Activated T-cell treated with anti-CD3 and anti-CD28 coated beads, Interleukin-2, amount 50 U/mL, for 72 hours (primary cell): Measurements from ENCODE around the gene CYP8B1. TPM values are rescaled to one million over a fixed set of nuclear protein-coding genes. Genes with fewer than 3 reads are reported as not detected.

Source experiments
- ATAC-seq, 2 donors: fragments of 150-1000 bp; cut with Tn5 transposase; replicated peaks in 1 of 2; 2 replicates each; pipeline ENCODE4 v1.10.0; 2021; ENCODE audit warnings: moderate library complexity in 2 of 2, mild to moderate bottlenecking in 1 of 2
- DNase-seq, 2 donors: peaks; one replicate each; pipeline ENCODE4 v3.0.0; 2021 to 2022; ENCODE audit warnings: mixed read lengths in 1 of 2
- H3K27ac Mint-ChIP-seq: one replicate; pipeline ENCODE4 v1.8.0; 2022; ENCODE audit warnings: mild to moderate bottlenecking, moderate library complexity, mixed read lengths
- H3K27me3 Mint-ChIP-seq: one replicate; pipeline ENCODE4 v1.8.0; 2022; ENCODE audit warnings: low read depth, mixed read lengths
- H3K36me3 Mint-ChIP-seq, 2 donors: one replicate each; pipeline ENCODE4 v1.8.0; 2022; ENCODE audit warnings: mixed read lengths in 2 of 2, mild to moderate bottlenecking in 1 of 2; ENCODE audit not compliant: insufficient read depth in 2 of 2
- H3K4me1 Mint-ChIP-seq: one replicate; pipeline ENCODE4 v1.8.0; 2022; ENCODE audit warnings: low read depth, mixed read lengths
- H3K4me3 Mint-ChIP-seq, 2 donors: one replicate each; pipeline ENCODE4 v1.8.0; 2022; ENCODE audit warnings: mild to moderate bottlenecking in 2 of 2, mixed read lengths in 2 of 2, moderate library complexity in 2 of 2
- H3K9me3 Mint-ChIP-seq, 2 donors: one replicate each; pipeline ENCODE4 v1.8.0; 2022; ENCODE audit warnings: mixed read lengths in 2 of 2
- total RNA-seq, 2 donors: library from RNA; stranded (reverse); gene quantifications; one replicate each; pipeline ENCODE4 v1.2.3, GENCODE V29; 2022

CYP8B1 gene
- total RNA-seq, 2 donors from 2014 or later, result not detected

- H3K36me3 Mint-ChIP-seq, result no peaks in the 10 kb centered on the region
- H3K4me1 Mint-ChIP-seq, result no peaks in the 10 kb centered on the region
- H3K4me3 Mint-ChIP-seq, result no peak overlapping the region
- H3K27ac Mint-ChIP-seq, result no peak overlapping the region
- H3K9me3 Mint-ChIP-seq, result no peaks in the 10 kb centered on the region
- DNase-seq, result no peak
- peaks cover 6% of the 10 kb centered on the region for H3K27me3 Mint-ChIP-seq
- ATAC-seq, result no peak
Observed at GRCh38 chr3:42841332-42841731, 34.3 kb downstream of the CYP8B1 start.

- H3K4me1 Mint-ChIP-seq, result no peaks in the 10 kb centered on the region
- ATAC-seq, result peak; percentile 83 to 88
Observed at GRCh38 chr3:42839616-42840015, 36.1 kb downstream of the CYP8B1 start.

GRCh38 chr3:42838571-42838970, 37.1 kb downstream of the CYP8B1 start:
- Mint-ChIP-seq H3K36me3 (no peaks in the 10 kb centered on the region), H3K27me3 (peaks cover 6% of the 10 kb centered on the region), H3K4me1 (no peaks in the 10 kb centered on the region), H3K4me3 (no peak overlapping the region), H3K27ac (no peak overlapping the region), H3K9me3 (no peaks in the 10 kb centered on the region)
- no peak for DNase-seq
- no peak for ATAC-seq

More at GRCh38 chr3:42839616-42840015, 36.1 kb downstream of the CYP8B1 start:
- no peaks in the 10 kb centered on the region for H3K9me3 Mint-ChIP-seq
- peak; percentile 27 to 29 for DNase-seq
- no peak overlapping the region for H3K27ac Mint-ChIP-seq
- H3K27me3 Mint-ChIP-seq, result peaks cover 6% of the 10 kb centered on the region
- no peaks in the 10 kb centered on the region for H3K36me3 Mint-ChIP-seq
- H3K4me3 Mint-ChIP-seq, result no peak overlapping the region

GRCh38 chr3:42836150-42837123, 39.2 kb downstream of the CYP8B1 start:
- no peak overlapping the region for H3K27ac Mint-ChIP-seq
- no peaks in the 10 kb centered on the region for H3K36me3 Mint-ChIP-seq
- no peak overlapping the region for H3K4me3 Mint-ChIP-seq
- ATAC-seq (no peak), DNase-seq (no peak)
- H3K27me3 Mint-ChIP-seq, result peaks cover 6% of the 10 kb centered on the region
- no peaks in the 10 kb centered on the region for H3K9me3 Mint-ChIP-seq
- H3K4me1 Mint-ChIP-seq, result peaks cover 4% of the 10 kb centered on the region

GRCh38 chr3:42831321-42831713, 44.4 kb downstream of the CYP8B1 start:
- ATAC-seq (peak; percentile 82 to 90), DNase-seq (peak; percentile 81 to 86)
- Mint-ChIP-seq H3K36me3 (no peaks in the 10 kb centered on the region), H3K4me1 (peaks cover 7% of the 10 kb centered on the region), H3K4me3 (no peak overlapping the region), H3K27me3 (peaks cover 12% of the 10 kb centered on the region), H3K27ac (no peak overlapping the region), H3K9me3 (no peaks in the 10 kb centered on the region)

GRCh38 chr3:42830437-42831320, 45.0 kb downstream of the CYP8B1 start:
- Mint-ChIP-seq H3K9me3 (no peaks in the 10 kb centered on the region), H3K4me3 (no peak overlapping the region), H3K4me1 (peaks cover 7% of the 10 kb centered on the region), H3K27ac (no peak overlapping the region), H3K27me3 (peaks cover 12% of the 10 kb centered on the region), H3K36me3 (no peaks in the 10 kb centered on the region)
- ATAC-seq, result no peak
- DNase-seq, result no peak

GRCh38 chr3:42829628-42830436, 45.8 kb downstream of the CYP8B1 start:
- no peak for ATAC-seq
- Mint-ChIP-seq H3K4me3 (no peak overlapping the region), H3K36me3 (no peaks in the 10 kb centered on the region)

GRCh38 chr3:42829083-42829627, 46.5 kb downstream of the CYP8B1 start:
- H3K27me3 Mint-ChIP-seq, result peaks cover 12% of the 10 kb centered on the region
- H3K4me3 Mint-ChIP-seq, result no peak overlapping the region
- peaks cover 7% of the 10 kb centered on the region for H3K4me1 Mint-ChIP-seq
- H3K36me3 Mint-ChIP-seq, result no peaks in the 10 kb centered on the region
- DNase-seq (no peak), ATAC-seq (no peak)
- H3K27ac Mint-ChIP-seq, result no peak overlapping the region
- H3K9me3 Mint-ChIP-seq, result no peaks in the 10 kb centered on the region

More at GRCh38 chr3:42829628-42830436, 45.8 kb downstream of the CYP8B1 start:
- H3K4me1 Mint-ChIP-seq, result peaks cover 7% of the 10 kb centered on the region
- no peaks in the 10 kb centered on the region for H3K9me3 Mint-ChIP-seq
- H3K27ac Mint-ChIP-seq, result no peak overlapping the region
- no peak for DNase-seq
- H3K27me3 Mint-ChIP-seq, result peaks cover 12% of the 10 kb centered on the region

GRCh38 chr3:42827654-42828053, 48.0 kb downstream of the CYP8B1 start:
- Mint-ChIP-seq H3K9me3 (no peaks in the 10 kb centered on the region), H3K27me3 (peaks cover 12% of the 10 kb centered on the region), H3K4me1 (peaks cover 7% of the 10 kb centered on the region), H3K36me3 (no peaks in the 10 kb centered on the region), H3K4me3 (no peak overlapping the region), H3K27ac (no peak overlapping the region)
- DNase-seq, result no peak
- ATAC-seq, result no peak

GRCh38 chr3:42827023-42827422, 48.7 kb downstream of the CYP8B1 start:
- Mint-ChIP-seq H3K4me1 (peaks cover 7% of the 10 kb centered on the region), H3K27ac (no peak overlapping the region), H3K4me3 (no peak overlapping the region), H3K9me3 (no peaks in the 10 kb centered on the region), H3K36me3 (no peaks in the 10 kb centered on the region), H3K27me3 (peaks cover 12% of the 10 kb centered on the region)
- DNase-seq (no peak), ATAC-seq (no peak)

- Mint-ChIP-seq H3K4me3 (no peak overlapping the region), H3K27me3 (peaks cover 12% of the 10 kb centered on the region), H3K4me1 (peaks cover under 1% of the 10 kb centered on the region), H3K9me3 (no peaks in the 10 kb centered on the region), H3K36me3 (no peaks in the 10 kb centered on the region), H3K27ac (no peak overlapping the region)
- DNase-seq (no peak), ATAC-seq (no peak)
Observed at GRCh38 chr3:42826141-42826540, 49.5 kb downstream of the CYP8B1 start.

GRCh38 chr3:42823351-42823750, 52.3 kb downstream of the CYP8B1 start:
- DNase-seq, result no peak
- H3K4me1 Mint-ChIP-seq, result no peaks in the 10 kb centered on the region
- peaks cover 7% of the 10 kb centered on the region for H3K27me3 Mint-ChIP-seq
- no peak overlapping the region for H3K4me3 Mint-ChIP-seq
- H3K9me3 Mint-ChIP-seq, result no peaks in the 10 kb centered on the region
- ATAC-seq, result no peak
- H3K27ac Mint-ChIP-seq, result no peak overlapping the region
- H3K36me3 Mint-ChIP-seq, result no peaks in the 10 kb centered on the region
